ENCODE data around the gene PSD2. TPM values are rescaled to one million over a fixed set of nuclear protein-coding genes. Genes with fewer than 3 reads are reported as not detected.

The PSD2 gene
- total RNA-seq, 1 donor from 2014 or later: 15.9 TPM

Small RNA genes lying within 50 kb of the gene (small RNA-seq; reads per million reads assigned to genes)
- gene AC008667.4: not detected

Other genes with a start within 250 kb of the PSD2 start
- 124 TPM for gene UBE2D2, start 234.5 kb upstream of the PSD2 start, total RNA-seq
- gene CXXC5, start 147.5 kb upstream of the PSD2 start, total RNA-seq: 38.7 TPM
- gene NRG2, start 247.5 kb downstream of the PSD2 start, total RNA-seq: 5.3 TPM